IPS-NIHi7 (cell line): ENCODE results near the gene FBXO48.
"Not testable (repeated sequence)": the region's sequence is repeated elsewhere in the genome, so short reads cannot be mapped to it uniquely, and the experiment has no call there.

Experiments used
- DNase-seq: peaks from one replicate; pipeline ENCODE4 v3.0.0; 2012; ENCODE audit warnings: mixed read lengths; ENCODE audit errors: extremely low spot score

FBXO48 gene

GRCh38 chr2:68467077-68467960 lies at the start of gene FBXO48, which contains the start of gene APLF:
FBXO48 (minus strand) TSS chr2:68467294; CDS start chr2:68465145, 2,149 bp downstream.
APLF (plus strand) TSS chr2:68467585; CDS start chr2:68467732, 147 bp downstream.
- peak; percentile 94 for DNase-seq

GRCh38 chr2:68516051-68516955 lies 49.2 kb upstream of the FBXO48 start:
- DNase-seq: no peak

- no peak for DNase-seq
These were observed 47.3 kb upstream of the FBXO48 start for GRCh38 chr2:68514316-68514929.

DNA sequence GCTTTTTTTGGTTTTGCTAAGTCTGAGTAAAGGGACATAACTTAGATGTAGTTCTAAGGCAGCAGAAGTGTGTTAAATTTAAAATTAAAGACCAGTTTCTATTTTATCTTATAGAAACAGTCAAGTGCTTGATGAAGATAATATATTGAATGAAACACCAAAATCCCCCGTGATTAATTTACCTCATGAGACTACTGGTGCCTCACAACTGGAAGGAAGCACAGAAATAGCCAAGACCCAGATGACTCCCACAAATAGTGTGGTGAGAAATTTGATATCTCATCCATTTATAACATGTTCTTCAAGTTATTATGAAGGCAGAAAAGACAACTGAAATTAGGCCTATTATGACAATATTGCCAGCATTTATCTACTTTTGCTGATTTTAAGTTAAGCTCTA lies 45.9 kb upstream of the FBXO48 start:
- no peak for DNase-seq

DNA sequence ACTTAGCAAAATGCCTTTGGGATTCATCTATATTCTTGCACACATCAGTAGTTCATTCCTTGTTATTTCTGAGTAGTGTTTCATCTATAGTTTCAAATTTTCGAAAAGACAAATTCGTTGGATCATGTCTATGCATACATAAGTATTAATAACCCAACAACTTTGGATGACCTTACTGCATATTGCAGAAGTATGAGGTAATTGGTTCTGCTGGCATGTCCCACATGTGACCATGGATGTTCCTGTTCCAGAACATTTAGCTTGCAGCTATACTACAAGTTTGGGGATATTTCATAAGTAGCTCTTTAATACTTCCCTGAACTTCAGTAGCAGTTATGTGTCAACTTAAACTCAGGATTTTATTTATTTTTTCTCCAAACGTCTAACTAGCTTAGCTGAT lies 45.2 kb upstream of the FBXO48 start:
- no peak for DNase-seq

DNA sequence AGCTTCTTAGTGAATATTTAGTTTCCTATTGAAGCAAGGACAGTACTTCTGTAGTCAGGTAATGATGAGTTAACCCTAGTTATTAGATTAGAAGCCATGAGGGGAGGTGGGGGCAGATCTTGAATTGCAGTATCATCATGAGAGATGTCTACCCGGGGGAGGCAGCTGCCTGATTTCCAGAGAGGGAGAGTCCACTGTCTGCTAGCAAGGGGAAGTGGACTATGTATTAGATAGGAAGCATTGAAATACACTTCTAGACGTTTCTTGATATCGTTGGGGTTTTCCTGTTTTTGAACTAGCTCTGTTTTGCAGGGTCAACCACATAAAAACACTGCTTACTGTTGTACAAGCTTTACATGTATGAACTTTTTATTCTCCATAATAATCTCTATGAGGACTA lies 39.1 kb upstream of the FBXO48 start:
- no peak for DNase-seq

GRCh38 chr2:68505603-68506159 lies 38.6 kb upstream of the FBXO48 start:
- no peak for DNase-seq

DNA sequence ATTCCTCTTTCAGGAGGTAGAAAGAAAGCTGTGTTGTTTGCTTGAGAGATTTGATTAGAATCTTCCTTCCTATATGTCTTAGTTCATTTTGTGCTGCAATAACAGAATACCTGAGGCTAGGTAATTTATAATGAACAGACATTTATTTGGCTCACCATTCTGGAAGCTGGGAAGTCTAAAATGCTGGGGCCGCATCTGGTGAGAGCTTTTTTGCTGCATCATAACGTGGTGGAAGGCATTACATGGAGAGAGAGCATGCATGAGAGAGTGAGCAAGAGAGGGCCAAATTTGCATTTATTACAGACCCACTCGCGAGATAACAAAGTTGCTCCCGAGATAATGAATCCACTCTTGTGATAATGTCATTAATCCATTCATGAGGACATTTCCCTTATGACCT lies 34.7 kb upstream of the FBXO48 start:
- no peak for DNase-seq

DNA sequence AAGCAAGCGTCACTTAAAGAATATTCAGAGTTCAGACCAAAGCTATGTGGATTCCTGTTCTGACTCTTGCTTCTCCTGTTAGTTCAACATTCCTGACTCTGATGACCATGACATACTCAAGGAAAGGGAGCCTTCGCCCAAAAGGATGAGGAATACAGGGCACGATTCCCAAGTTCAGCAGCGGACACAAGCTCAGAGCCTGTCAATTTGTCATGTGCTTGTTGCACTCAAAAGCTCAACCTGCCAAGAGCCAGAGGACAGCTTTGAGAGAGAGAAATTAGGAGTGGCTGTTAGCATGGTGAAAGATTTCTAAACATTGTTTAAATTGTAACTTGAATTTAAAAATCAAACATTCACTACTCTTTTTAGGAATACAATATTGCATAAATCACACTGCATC lies 33.6 kb upstream of the FBXO48 start:
- no peak for DNase-seq

GRCh38 chr2:68499133-68499532 lies 32.0 kb upstream of the FBXO48 start:
- DNase-seq: no peak

- DNase-seq: no peak
These were observed 24.5 kb upstream of the FBXO48 start for GRCh38 chr2:68491582-68491981.

DNA sequence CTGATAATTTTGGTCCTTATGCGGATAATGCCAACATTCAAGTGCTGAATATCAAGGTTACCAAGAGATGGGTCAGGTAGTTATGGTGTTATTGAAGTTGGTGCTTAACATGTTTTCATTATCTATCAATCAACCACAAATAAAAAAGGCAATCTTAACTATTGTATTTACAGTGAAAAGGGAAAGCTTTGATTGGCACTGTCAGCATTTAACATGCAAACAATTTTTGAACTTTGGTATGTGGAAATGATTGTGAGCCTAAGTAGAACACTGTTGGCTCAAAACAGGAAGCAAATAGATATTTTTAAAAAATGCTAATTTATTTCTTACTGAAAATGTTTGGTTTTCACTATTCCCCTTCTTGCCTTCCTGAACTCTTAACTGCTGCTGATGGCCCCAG lies 22.2 kb upstream of the FBXO48 start:
- no peak for DNase-seq

DNA sequence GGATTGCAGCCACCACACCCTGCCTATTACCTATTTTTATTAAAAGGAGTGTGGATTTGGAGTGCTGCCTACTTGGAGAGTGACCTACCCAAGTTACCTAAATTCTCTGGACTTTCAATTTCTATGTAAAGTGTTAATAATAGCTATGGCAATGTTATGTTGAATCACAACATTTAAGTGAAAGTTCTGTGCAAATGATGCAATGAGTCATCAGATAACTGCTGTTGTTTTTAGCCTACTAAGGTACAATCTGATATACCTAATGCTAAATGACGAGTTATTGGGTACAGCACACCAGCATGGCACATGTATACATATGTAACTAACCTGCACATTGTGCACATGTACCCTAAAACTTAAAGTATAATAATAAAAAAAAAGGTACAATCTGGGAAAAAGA lies 21.5 kb upstream of the FBXO48 start:
- not testable (repeated sequence) for DNase-seq

DNA sequence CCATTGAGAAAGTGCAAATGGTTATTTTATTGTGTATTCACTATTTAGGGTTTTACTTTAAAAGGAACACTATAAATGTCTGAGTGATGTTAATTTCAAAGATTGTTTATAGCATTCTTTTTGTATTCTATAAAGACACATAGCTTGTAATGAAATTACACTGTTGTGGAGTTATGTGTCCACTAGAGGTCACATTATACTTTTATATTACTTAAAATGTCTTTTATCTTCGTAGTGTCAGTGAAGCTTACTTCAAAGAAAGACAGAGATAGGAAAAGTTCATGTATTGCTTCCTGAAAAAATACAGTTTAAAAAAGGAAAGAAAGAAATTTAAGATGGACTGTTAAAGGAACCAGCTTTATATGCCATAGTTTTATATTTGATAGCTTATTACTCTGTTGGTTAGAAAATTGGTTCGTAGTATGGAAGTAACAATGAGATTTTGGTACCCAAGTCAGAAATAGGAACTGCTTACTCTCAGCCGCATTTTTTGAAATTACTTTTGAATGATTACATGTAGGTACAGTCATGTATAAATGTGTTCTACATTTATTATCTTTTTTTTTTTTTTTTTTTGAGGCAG lies 20.8 kb upstream of the FBXO48 start:
- no peak for DNase-seq

GRCh38 chr2:68483011-68483410 lies 15.9 kb upstream of the FBXO48 start:
- DNase-seq: peak; percentile 18

GRCh38 chr2:68482296-68482820 lies 15.3 kb upstream of the FBXO48 start:
- DNase-seq: no peak

DNA sequence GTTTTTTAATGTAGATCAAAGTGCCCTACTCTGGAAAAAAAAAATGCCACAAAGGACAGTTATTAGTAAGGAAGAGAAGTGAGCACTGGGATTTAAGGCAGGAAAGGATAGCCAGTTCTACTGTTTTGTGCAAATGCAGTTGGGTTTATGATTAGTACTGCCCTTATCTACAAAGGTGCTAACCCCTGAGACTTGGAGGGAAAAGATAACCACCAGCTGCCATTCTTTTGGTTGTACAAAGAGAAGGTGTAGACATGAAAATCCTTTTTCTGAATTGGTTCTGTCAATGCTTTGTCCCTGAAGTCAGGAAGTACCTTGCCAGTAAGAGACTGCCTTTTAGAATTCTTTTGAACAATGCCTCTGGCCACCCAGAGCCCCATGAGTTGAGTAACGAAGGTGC lies 11.6 kb upstream of the FBXO48 start:
- no peak for DNase-seq

DNA sequence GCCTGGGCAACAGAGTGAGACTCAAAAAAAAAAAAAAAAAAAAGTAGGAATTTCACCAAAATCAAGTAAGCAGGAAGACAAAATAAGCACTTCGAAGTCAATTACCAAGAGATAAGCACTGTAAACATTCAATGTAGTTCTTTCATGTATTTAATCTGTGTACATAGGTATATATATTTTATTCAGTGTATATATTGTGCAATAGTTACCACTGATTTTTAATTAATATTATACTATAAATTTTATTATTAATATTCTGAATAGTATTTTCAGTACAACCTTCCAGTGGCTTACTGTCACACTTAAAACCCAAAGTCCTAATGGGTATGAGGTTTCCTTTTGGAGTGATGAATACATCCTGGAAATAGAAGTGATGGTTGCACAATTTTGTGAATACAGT lies 9.4 kb upstream of the FBXO48 start:
- DNase-seq: no peak

DNA sequence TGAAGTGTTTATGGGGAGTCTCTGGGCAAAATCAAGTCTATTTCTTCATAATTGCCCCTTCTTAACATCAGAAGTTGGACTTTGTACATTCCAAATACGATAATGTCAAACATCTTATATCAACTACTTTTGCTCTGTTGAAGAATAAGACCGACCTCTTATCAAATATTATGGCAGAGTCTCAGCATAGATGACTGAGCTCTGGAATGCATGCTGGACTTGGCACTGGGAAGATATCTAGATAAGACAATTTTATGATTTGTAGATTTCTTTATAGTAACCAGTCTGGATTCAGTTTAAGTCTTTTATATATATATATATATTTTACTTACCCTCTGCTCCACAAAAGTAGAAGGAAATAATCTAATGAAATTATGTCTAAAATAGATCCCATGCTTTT lies 8.5 kb upstream of the FBXO48 start:
- DNase-seq: no peak

DNA sequence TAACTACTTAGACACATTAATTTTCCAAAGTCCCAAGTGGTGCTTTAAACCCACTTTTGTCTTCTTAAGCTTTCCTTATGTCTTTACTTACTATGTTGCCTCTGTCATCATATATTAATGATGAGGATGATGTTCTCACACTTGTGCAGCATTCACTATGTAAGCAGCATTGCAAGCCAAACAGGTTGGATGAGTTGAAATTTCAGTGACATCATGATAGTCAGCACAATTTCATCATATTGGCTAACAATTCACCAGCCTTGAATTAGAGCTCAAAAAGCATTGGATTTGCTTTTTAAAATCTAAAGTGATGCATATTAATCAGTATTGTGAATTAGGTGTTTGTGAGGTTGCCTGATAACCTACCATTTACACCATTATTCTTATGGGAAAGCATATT lies 8.0 kb upstream of the FBXO48 start:
- DNase-seq: no peak

DNA sequence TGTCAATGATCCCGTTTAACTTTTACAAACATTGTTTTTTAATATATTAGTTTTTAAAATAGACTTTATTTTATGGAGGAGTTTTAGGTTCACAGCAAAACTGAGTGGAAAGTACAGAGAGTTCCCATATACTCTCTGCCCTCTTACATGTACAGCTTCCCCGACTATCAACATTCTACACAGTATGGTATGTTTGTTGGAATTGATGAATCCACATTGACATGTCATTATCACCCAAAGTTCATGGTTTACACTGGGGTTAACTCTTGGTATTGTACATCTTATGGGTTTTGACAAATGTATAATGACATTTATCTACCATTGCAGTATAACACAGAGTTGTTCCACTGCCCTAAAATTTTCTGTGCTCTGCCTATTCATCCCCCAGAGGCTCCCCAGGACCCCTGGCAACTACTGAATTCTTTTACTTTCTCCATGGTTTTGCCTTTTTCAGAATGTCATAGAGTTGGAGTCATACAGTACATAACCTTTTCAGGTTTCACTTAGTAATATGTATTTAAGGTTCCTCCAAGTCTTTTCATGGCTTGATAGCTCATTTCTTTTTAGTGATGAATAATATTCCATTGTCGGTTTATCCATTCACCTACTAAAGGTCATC lies 5.8 kb upstream of the FBXO48 start:
- no peak for DNase-seq
